ENCODE results near the gene UNK. TPM values are rescaled to one million over a fixed set of nuclear protein-coding genes. Genes with fewer than 3 reads are reported as not detected.
"Not testable (repeated sequence)": the region's sequence is repeated elsewhere in the genome, so short reads cannot be mapped to it uniquely, and the experiment has no call there.

Gene UNK
- total RNA-seq, 1 experiment from 2014 or later, result 19.6 TPM

DNA sequence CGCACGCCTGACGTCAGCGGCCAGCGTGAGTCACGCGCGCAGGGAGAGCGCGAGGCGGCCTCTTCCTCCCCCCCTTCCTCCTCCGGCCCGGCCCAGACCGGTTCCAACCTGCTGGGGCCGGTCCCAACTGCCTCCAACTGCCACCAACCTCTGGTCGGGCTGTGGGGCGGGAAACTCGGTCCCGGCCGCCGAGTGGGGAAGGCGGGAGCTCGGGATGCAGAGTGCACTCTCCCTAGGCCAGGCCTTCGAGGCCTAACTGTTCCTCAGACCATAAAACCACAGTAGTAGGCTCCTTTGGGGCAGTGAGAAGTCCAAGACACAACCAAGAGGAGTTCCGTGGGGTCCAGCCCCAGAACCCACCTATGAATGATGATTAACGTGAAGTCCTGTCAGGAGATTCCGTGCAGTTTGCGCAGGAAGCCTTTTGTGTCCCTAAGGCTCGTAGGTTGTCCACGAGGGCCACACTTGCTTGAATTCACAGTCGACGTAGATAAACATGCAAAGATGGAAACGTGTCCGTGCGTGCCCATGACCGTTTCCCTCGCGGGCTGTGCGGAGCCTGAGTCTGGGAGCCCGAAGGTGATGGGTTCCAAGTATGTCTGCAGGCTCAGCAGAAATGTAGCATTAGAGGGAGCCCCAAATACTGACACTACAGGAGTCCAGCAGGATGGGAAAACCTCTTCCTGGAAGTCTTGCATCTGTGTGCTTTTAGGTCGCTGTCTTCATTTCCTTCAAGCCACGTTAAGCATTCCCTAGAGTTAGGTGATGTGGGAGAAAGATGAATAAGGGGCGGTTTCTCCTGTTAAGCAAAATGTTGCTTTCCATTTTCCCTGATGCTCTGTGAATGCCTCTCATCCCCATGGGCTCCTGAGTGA is 647 bp downstream of the UNK start:
- peak; percentile 87 for DNase-seq (ENCODE audit: low spot score)

DNA sequence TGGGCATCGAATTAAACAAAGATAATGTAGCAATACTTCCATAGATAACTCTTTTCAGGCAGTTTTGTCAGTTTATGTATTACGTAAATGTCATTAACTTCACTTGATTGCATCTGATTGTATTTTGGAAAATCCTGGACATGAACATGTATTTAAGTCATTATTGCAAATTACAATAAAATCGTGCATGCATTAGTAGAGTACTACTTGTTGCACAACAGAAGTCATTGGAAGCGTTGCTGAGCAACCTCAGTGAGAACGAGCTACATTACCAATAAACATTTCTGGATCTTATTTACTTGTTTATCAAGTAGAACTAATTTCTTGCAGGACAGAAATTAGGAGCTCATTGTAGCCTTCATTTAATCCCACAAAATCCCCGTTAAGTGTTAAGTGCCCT is 6.6 kb downstream of the UNK start:
- DNase-seq (ENCODE audit: low spot score), result no peak
- in situ Hi-C loops (cut with HindIII; ENCODE audit: low sequenced_read_pairs), result no loop called here

More for the DNA sequence above, 647 bp downstream of the UNK start:
- in situ Hi-C loops (cut with HindIII; ENCODE audit: low sequenced_read_pairs), result no loop called here

DNA sequence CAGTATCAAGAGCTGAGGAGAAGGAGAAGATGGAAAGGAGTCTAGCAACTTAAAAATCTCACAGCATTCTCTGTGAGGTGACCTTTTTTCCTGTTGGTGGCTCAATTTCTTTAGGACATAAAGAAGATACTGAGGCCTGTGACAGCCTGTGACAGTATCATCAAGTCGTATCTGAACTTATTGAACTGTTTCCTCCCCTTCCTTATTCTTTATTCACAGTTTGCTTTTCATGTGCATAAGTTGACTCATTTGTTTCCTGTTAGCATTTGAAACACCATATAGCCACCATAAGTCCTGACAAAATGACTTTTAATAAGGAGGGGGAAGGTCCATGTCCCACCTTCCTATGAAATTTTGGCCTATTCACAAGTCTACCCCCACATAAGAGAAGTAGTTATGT is 8.9 kb downstream of the UNK start:
- in situ Hi-C loops (cut with HindIII; ENCODE audit: low sequenced_read_pairs), result no loop called here
- no peak for DNase-seq (ENCODE audit: low spot score)

DNA sequence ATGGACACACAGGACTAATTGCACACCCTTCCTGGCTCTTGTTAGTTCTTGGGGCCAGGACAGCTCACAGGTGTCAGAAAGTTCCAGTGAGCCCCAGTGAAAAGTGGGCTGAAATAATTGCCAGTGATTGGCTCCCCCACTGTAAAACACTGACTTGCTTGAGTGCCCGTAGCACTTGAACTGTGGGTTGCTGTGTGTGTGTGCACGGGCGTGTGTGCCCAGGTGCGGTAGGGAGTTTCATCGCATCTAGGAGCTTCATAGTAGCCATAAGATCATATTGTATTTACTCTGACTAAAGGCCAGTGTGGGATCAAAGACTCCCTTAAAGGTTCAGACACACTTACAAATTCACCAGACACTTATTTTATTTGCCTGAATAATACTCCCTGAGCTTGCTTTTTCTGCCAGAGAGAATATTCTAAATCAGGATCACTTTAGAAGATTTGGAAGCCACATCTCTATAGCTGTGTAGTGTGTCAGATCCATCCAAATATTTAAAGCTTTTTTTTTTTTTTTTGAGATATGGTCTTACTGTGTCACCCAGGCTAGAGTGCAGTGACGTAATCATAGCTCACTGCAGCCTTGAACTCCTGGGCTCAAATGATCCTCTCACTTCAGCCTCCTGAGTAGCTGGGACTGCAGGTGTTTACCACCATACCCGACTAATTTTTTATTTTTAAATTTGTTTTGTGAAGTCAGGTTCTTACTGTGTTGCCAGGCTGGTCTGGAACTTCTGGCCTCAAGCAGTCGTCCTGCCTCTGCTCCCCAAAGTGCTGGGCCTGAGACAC is 11.4 kb downstream of the UNK start:
- DNase-seq (ENCODE audit: low spot score), result no peak
- in situ Hi-C loops (cut with HindIII; ENCODE audit: low sequenced_read_pairs), result no loop called here

DNA sequence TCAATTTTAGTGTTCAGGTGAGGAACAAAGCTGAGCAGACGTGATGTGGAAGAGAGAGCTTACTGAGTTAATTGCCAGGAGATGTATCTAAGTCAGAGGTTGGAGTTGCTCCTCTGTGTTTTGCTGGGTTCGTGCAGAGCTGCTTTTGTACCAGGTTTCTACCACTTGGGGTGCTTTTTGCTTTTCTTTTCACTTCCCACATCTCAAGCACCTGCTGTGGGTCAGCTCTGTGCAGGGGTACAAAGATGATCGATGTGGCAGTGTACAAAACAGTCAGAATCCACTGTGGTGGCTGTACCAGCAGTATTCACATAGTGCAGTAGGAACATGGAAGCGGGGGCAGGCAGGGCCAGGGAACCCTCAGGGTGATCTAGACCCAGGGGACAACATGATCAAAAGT is 14.8 kb downstream of the UNK start:
- in situ Hi-C loops (cut with HindIII; ENCODE audit: low sequenced_read_pairs), result no loop called here
- no peak for DNase-seq (ENCODE audit: low spot score)

DNA sequence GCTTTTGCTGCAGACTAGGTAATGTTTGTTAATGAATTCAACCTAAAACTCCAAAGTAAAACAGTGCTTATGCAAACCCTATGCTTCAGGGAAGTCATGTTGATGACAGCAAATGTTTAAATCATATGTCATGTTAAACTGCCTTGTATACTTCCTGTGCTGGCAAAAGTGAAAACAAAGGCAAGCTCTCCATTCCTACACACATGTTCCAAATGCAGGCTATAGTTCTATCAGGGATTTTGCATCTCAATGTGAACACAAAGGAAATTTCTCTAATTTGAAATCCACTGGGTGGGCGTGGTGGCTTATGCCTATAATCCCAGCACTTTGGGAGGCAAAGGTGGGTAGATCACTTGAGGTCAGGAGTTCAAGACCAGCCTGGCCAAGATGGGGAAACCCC is 19.3 kb downstream of the UNK start:
- in situ Hi-C loops (cut with HindIII; ENCODE audit: low sequenced_read_pairs), result no loop called here
- DNase-seq (ENCODE audit: low spot score), result no peak

DNA sequence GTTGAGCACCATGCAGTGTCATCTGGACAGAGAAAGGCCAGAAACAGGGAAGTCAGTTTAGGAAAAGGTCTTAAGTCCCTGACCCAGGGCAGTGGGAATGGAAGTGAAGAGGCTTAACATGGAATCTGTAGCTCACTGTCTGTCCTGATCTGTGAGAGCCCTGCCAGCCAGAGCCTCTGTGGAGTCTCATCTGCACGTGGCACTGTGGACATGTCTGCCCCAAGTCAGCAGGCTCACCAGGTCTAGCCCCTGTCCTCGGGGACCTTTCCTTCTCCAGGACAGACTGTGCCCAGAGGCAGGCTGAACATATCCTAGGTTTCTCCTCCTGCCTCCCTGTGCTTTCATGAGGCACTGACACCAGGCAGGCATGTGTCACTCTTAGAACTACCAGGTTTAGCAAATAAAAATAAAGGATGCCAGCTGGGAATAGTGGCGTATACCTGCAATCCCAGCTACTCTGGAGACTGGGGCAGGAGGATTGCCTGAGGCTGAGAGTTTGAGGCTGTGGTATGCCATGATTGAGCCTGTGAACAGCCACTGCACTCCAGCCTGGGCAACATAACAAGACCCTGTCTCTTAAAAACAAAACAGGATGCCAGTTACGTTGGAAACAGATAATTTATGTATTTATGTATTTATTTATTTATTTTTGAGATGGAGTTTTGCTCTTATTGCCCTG is 22.4 kb downstream of the UNK start:
- no peak for DNase-seq (ENCODE audit: low spot score)
- in situ Hi-C loops (cut with HindIII; ENCODE audit: low sequenced_read_pairs), result no loop called here

DNA sequence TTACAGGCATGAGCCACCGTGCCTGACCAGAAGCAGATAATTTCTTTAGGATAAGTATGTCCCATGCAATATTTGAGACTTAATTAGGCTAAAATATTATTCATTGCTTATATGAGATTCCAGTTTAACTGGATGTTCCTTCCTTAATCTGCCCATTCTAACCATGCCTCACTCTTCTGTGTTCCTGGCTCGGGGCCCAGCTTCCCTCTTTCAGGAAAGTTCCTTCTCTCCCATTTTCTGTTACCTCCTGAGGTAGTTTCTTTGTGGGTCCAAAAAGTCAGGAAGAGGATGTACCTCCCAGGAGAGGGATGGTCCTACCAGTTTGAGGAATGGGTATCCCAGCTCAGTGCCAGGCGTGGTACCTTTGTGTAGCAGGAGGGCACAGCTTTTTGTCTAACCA is 23.3 kb downstream of the UNK start:
- in situ Hi-C loops (cut with HindIII; ENCODE audit: low sequenced_read_pairs), result no loop called here

DNA sequence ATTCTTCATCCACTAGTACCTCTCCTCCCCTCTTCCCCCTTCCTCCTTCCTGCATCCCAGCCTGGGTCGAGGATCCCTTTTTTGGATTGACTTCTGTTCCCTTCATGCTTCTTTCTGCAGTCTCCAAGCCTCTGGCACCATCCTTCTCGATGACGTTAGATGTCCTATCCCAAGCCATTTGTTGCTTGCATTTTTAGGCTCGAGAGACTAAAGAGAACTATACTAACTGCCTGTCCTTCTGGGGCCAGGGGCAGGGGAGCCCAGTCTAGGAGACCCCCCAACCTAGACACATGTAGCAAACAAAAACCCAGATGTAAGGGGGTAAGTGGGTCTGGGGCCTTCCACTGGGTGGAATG is 23.9 kb downstream of the UNK start:
- peak; percentile 39 for DNase-seq (ENCODE audit: low spot score)
- in situ Hi-C loops (cut with HindIII; ENCODE audit: low sequenced_read_pairs), result no loop called here

More for the DNA sequence above, 23.3 kb downstream of the UNK start:
- no peak for DNase-seq (ENCODE audit: low spot score)

DNA sequence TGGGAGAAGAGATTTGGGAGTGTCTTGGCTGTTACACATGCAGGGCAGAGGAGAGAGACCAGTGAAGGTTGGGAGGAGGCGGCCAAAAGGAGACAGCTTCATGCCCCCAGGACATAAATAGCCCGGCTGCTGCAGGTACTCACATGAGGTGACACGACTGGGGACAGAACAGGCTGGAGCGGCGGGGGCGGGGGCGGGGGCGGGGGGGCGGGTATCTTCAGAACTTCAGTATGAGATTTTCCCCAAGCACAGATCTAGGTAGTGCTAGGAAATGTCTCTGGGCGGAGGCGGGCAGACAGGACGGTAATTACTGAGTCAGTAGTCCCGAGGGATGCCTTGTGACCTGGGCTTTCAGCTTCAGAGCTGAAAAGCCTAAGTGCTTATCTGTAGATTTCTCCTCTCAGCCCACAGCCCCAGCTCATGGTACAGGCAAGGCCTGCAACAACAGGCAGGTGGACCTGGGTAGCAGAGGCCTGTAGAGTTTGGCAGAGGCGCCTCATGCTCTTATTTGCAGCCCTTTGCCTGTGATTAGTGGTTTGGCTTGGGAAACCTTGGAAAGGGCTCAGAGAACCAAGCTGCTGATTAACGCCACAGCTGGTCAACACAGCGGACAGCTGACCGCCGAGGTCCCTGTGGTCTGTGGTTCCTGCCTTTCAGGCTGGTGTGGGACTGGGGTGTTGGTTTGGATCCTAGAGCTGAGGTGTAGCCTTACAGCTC is 24.5 kb downstream of the UNK start:
- peak; percentile 60 for DNase-seq (ENCODE audit: low spot score)
- in situ Hi-C loops (cut with HindIII; ENCODE audit: low sequenced_read_pairs), result no loop called here

DNA sequence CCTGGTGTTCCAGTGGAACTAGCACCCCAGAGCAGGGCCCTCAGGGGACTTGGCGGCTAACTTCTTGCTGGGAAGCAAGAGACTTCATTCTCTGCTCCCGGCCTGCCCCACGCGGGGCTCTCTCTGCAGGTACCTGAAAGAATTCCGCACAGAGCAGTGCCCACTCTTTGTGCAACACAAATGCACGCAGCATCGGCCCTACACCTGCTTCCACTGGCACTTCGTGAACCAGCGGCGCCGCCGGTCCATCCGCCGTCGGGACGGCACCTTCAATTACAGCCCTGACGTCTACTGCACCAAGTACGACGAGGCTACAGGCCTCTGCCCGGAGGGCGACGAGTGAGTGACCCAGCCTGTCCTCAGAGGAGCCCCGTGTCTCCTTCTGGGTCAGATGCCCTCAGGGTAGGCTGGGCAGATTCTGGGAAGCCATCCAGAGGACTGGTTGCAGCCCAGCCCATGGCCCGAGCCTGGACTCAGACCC is 25.1 kb downstream of the UNK start:
- DNase-seq (ENCODE audit: low spot score), result no peak
- in situ Hi-C loops (cut with HindIII; ENCODE audit: low sequenced_read_pairs), result no loop called here

DNA sequence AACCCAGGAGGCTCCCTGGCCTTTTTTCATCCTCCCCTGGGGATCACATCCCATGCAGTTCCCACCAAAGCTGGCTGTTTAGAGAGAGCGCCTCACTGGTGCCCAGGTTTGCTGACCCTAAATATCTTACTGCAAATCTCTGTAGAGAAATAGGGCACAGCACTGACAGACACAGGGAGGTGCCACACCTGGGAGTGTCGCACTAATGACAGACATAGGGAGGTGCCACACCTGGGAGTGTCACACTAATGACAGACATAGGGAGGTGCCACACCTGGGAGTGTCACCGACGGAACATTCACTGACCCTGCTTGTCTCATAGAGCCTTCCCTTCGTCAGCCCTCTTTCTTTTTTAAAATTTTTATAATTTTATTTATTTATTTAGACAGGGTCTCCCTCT is 25.6 kb downstream of the UNK start:
- in situ Hi-C loops (cut with HindIII; ENCODE audit: low sequenced_read_pairs), result no loop called here
- no peak for DNase-seq (ENCODE audit: low spot score)

DNA sequence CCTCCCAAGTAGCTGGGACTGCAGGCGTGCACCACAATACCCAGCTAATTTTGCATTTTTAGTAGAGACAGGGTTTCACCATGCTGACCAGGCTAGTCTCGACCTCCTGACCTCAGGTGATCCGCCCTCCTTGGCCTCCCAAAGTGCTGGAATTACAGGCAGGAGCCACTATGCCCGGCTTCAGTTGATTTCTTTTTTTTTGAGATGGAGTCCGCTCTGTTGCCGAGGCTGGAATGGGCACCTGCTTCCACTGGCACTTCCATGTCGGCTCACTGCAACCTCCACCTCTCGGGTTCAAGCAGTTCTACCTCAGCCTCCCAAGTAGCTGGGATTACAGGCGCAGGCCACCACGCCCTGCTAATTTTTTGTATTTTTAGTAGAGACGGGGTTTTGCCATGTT is 26.1 kb downstream of the UNK start:
- in situ Hi-C loops (cut with HindIII; ENCODE audit: low sequenced_read_pairs); DNase-seq (ENCODE audit: low spot score): not testable (repeated sequence)

DNA sequence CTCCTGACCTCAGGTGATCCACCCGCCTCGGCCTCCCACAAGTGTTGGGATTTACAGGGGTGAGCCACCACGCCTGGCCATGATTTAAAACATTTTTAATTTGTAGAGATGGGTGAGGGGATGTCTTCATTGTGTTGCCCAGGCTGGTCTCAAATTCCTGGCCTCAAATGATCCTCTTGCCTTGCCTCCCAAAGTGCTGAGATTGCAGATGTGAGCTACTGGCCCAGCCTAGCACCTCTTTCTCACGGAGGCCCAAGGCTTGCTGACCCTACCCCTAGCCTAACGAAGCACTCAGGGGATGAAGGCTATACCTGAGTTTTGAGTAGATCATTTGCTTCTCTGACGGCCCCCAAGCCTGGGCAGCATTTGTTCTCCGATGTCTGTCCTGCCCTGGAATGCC is 26.6 kb downstream of the UNK start:
- DNase-seq (ENCODE audit: low spot score), result no peak
- in situ Hi-C loops (cut with HindIII; ENCODE audit: low sequenced_read_pairs), result no loop called here

DNA sequence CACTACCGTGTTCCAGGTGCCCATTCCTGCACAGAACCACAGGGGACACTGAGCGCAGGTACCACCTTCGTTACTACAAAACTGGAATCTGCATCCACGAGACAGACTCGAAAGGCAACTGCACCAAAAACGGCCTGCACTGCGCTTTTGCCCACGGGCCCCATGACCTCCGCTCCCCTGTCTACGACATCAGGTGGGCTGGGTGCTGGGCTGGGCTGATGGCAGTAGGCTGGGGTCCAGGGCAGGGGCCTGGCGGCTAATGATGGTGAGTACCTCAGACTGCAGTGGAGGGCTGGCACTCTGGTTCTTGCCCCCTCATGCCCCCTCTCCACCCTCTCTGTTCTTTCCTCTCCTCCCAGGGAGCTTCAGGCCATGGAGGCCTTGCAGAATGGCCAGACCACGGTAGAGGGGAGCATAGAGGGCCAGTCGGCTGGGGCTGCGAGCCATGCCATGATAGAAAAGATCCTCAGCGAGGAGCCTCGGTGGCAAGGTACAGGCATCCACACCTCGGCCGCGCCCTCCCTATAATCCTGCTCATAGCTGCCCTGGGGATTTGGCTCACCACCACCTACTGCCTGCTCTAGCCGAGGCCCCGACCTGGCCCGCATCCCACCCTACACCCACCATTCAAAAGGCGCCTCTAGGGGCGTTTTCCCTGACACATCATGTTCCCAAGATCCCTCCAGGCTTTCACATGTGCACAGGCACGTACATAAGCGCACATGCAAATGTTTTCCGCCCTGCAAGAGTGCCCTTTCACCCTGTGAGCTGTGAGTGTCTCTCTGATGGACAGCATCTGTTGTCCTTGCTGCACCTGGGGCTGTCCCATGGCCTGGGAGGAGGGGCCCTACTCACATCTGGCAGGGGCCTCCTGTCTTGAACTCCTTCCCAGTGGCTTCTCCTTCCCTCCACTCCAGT is 27.7 kb downstream of the UNK start:
- no peak for DNase-seq (ENCODE audit: low spot score)
- in situ Hi-C loops (cut with HindIII; ENCODE audit: low sequenced_read_pairs), result no loop called here

DNA sequence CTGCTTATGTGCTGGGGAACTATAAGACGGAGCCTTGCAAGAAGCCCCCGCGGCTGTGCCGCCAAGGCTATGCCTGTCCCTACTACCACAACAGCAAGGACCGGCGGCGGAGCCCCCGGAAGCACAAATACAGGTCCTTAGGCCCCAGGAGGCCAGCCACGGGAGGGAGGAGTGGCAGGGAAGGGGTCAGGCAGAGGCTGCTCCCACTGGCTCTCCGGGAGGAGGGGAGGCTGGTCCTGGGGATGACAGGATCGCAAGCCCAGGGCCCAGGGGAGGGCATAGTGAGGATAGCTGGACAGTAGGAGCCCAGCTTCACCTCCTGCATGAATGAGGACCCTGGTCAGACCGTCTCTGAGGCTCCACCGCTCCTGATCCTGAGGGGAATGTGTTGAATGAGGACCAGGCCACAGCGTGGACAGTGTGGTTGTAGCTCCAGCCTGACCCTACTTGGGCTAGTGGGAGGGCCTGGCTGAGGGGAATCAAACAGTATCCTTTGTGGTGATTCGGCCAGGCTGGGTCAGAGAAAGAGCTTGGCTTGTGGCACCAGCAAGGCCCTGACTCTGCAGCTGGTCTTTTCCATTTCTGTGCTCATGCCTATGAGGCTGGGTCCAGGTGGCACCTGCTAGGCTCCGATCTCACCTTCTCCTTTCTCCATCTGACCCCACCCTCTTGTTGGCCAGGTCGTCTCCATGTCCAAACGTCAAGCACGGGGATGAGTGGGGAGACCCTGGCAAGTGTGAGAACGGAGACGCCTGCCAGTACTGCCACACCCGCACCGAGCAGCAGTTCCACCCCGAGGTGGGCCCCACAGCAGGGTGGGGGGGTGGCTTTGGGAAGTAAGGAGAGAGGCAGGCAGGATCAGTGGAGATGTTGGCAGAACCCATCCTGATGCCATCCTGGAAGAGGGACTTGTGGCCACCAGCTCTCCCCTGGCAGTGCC is 28.7 kb downstream of the UNK start:
- no peak for DNase-seq (ENCODE audit: low spot score)

DNA sequence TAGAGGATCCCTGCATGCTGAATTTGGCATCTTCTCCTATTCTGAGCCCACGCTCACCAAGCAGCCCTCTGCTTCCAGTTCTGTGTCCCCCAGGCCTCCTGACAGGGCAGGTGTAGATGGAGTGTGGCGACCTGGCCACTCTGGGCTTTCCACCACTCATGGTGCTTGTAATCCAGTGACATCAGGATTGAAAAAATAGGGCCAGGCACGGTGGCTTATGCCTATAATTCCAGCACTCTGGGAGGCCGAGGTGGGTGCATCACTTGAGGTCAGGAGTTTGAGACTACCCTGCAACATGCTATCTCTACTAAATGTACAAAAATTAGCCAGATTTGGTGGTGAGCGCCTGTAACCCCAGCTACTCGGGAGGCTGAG is 29.4 kb downstream of the UNK start:
- DNase-seq (ENCODE audit: low spot score), result no peak
- in situ Hi-C loops (cut with HindIII; ENCODE audit: low sequenced_read_pairs), result no loop called here

More for the DNA sequence above, 28.7 kb downstream of the UNK start:
- in situ Hi-C loops (cut with HindIII; ENCODE audit: low sequenced_read_pairs), result no loop called here

All from G401 (cell line).